ENCODE measurements around the gene MIXL1. TPM values are rescaled to one million over a fixed set of nuclear protein-coding genes. Genes with fewer than 3 reads are reported as not detected.
"Not testable (repeated sequence)": the region's sequence is repeated elsewhere in the genome, so short reads cannot be mapped to it uniquely, and the experiment has no call there.

MIXL1 gene
- total RNA-seq, 1 donor from 2014 or later, result not detected

- H3K36me3 Mint-ChIP-seq (ENCODE audit: low read depth); intact Hi-C loops (cut with micrococcal nuclease); DNase-seq (ENCODE audit: low spot score); H3K27ac Mint-ChIP-seq; H3K9me3 Mint-ChIP-seq; H3K4me3 Mint-ChIP-seq; H3K4me1 Mint-ChIP-seq (ENCODE audit: low read depth): not testable (repeated sequence)
- H3K27me3 Mint-ChIP-seq (ENCODE audit: insufficient read depth), result peaks cover 12% of the 10 kb centered on the region
Measured at GRCh38 chr1:226202666-226203065, 20.8 kb upstream of the MIXL1 start.

- intact Hi-C loops (cut with micrococcal nuclease), result no loop called here
- DNase-seq (ENCODE audit: low spot score), result no peak
- H3K4me1 Mint-ChIP-seq (ENCODE audit: low read depth), result no peaks in the 10 kb centered on the region
Measured at GRCh38 chr1:226203240-226203639, 20.2 kb upstream of the MIXL1 start.

GRCh38 chr1:226203655-226204054 lies 19.8 kb upstream of the MIXL1 start:
- no peaks in the 10 kb centered on the region for H3K36me3 Mint-ChIP-seq (ENCODE audit: low read depth)
- intact Hi-C loops (cut with micrococcal nuclease), result no loop called here
- H3K27me3 Mint-ChIP-seq (ENCODE audit: insufficient read depth), result peaks cover 12% of the 10 kb centered on the region
- no peak for DNase-seq (ENCODE audit: low spot score)
- no peak overlapping the region for H3K4me3 Mint-ChIP-seq
- no peaks in the 10 kb centered on the region for H3K9me3 Mint-ChIP-seq
- H3K4me1 Mint-ChIP-seq (ENCODE audit: low read depth), result no peaks in the 10 kb centered on the region
- no peak overlapping the region for H3K27ac Mint-ChIP-seq

More at GRCh38 chr1:226203240-226203639, 20.2 kb upstream of the MIXL1 start:
- Mint-ChIP-seq H3K4me3 (no peak overlapping the region), H3K36me3 (ENCODE audit: low read depth) (no peaks in the 10 kb centered on the region), H3K27me3 (ENCODE audit: insufficient read depth) (peaks cover 12% of the 10 kb centered on the region), H3K27ac (no peak overlapping the region), H3K9me3 (no peaks in the 10 kb centered on the region)

GRCh38 chr1:226204198-226204597 lies 19.3 kb upstream of the MIXL1 start:
- Mint-ChIP-seq H3K4me1 (ENCODE audit: low read depth) (no peaks in the 10 kb centered on the region), H3K27me3 (ENCODE audit: insufficient read depth) (peaks cover 12% of the 10 kb centered on the region), H3K9me3 (no peaks in the 10 kb centered on the region), H3K36me3 (ENCODE audit: low read depth) (no peaks in the 10 kb centered on the region), H3K4me3 (no peak overlapping the region), H3K27ac (no peak overlapping the region)
- no peak for DNase-seq (ENCODE audit: low spot score)
- intact Hi-C loops (cut with micrococcal nuclease), result no loop called here

GRCh38 chr1:226207048-226207447 lies 16.4 kb upstream of the MIXL1 start:
- no peaks in the 10 kb centered on the region for H3K4me1 Mint-ChIP-seq (ENCODE audit: low read depth)
- intact Hi-C loops (cut with micrococcal nuclease), result no loop called here
- H3K36me3 Mint-ChIP-seq (ENCODE audit: low read depth), result no peaks in the 10 kb centered on the region
- H3K27ac Mint-ChIP-seq, result no peak overlapping the region
- no peaks in the 10 kb centered on the region for H3K9me3 Mint-ChIP-seq
- peaks cover 7% of the 10 kb centered on the region for H3K27me3 Mint-ChIP-seq (ENCODE audit: insufficient read depth)
- H3K4me3 Mint-ChIP-seq, result no peak overlapping the region
- no peak for DNase-seq (ENCODE audit: low spot score)

GRCh38 chr1:226209307-226210059 lies 14.0 kb upstream of the MIXL1 start:
- Mint-ChIP-seq H3K27ac (no peak overlapping the region), H3K4me3 (no peak overlapping the region)
- DNase-seq (ENCODE audit: low spot score), result no peak

GRCh38 chr1:226210571-226211176 lies 12.8 kb upstream of the MIXL1 start:
- no peaks in the 10 kb centered on the region for H3K9me3 Mint-ChIP-seq
- H3K4me3 Mint-ChIP-seq, result no peak overlapping the region
- intact Hi-C loops (cut with micrococcal nuclease), result no loop called here
- no peak for DNase-seq (ENCODE audit: low spot score)
- no peaks in the 10 kb centered on the region for H3K4me1 Mint-ChIP-seq (ENCODE audit: low read depth)
- H3K27ac Mint-ChIP-seq, result no peak overlapping the region
- H3K27me3 Mint-ChIP-seq (ENCODE audit: insufficient read depth), result peaks cover 2% of the 10 kb centered on the region
- no peaks in the 10 kb centered on the region for H3K36me3 Mint-ChIP-seq (ENCODE audit: low read depth)

More at GRCh38 chr1:226209307-226210059, 14.0 kb upstream of the MIXL1 start:
- intact Hi-C loops (cut with micrococcal nuclease), result no loop called here
- H3K36me3 Mint-ChIP-seq (ENCODE audit: low read depth), result no peaks in the 10 kb centered on the region
- peaks cover 2% of the 10 kb centered on the region for H3K27me3 Mint-ChIP-seq (ENCODE audit: insufficient read depth)
- H3K4me1 Mint-ChIP-seq (ENCODE audit: low read depth), result no peaks in the 10 kb centered on the region
- no peaks in the 10 kb centered on the region for H3K9me3 Mint-ChIP-seq

GRCh38 chr1:226211181-226211821 lies 12.2 kb upstream of the MIXL1 start:
- Mint-ChIP-seq H3K9me3 (no peaks in the 10 kb centered on the region), H3K27ac (no peak overlapping the region), H3K27me3 (ENCODE audit: insufficient read depth) (peaks cover 2% of the 10 kb centered on the region), H3K4me1 (ENCODE audit: low read depth) (no peaks in the 10 kb centered on the region), H3K4me3 (no peak overlapping the region), H3K36me3 (ENCODE audit: low read depth) (no peaks in the 10 kb centered on the region)
- DNase-seq (ENCODE audit: low spot score), result no peak
- intact Hi-C loops (cut with micrococcal nuclease), result no loop called here

- Mint-ChIP-seq H3K4me3 (no peak overlapping the region), H3K27ac (no peak overlapping the region), H3K27me3 (ENCODE audit: insufficient read depth) (peaks cover 2% of the 10 kb centered on the region), H3K9me3 (no peaks in the 10 kb centered on the region), H3K4me1 (ENCODE audit: low read depth) (no peaks in the 10 kb centered on the region), H3K36me3 (ENCODE audit: low read depth) (no peaks in the 10 kb centered on the region)
- DNase-seq (ENCODE audit: low spot score), result no peak
- intact Hi-C loops (cut with micrococcal nuclease), result no loop called here
Measured at GRCh38 chr1:226212545-226212944, 10.9 kb upstream of the MIXL1 start.

GRCh38 chr1:226215239-226215638 lies 8.2 kb upstream of the MIXL1 start:
- intact Hi-C loops (cut with micrococcal nuclease), result no loop called here
- H3K9me3 Mint-ChIP-seq, result no peaks in the 10 kb centered on the region
- no peaks in the 10 kb centered on the region for H3K4me1 Mint-ChIP-seq (ENCODE audit: low read depth)
- no peak for DNase-seq (ENCODE audit: low spot score)
- H3K27me3 Mint-ChIP-seq (ENCODE audit: insufficient read depth), result peaks cover 9% of the 10 kb centered on the region
- H3K36me3 Mint-ChIP-seq (ENCODE audit: low read depth), result no peaks in the 10 kb centered on the region
- no peak overlapping the region for H3K27ac Mint-ChIP-seq
- H3K4me3 Mint-ChIP-seq, result no peak overlapping the region

GRCh38 chr1:226216056-226216455 lies 7.4 kb upstream of the MIXL1 start:
- intact Hi-C loops (cut with micrococcal nuclease), result no loop called here
- Mint-ChIP-seq H3K4me1 (ENCODE audit: low read depth) (no peaks in the 10 kb centered on the region), H3K4me3 (no peak overlapping the region), H3K9me3 (no peaks in the 10 kb centered on the region), H3K27ac (no peak overlapping the region), H3K36me3 (ENCODE audit: low read depth) (no peaks in the 10 kb centered on the region), H3K27me3 (ENCODE audit: insufficient read depth) (peaks cover 15% of the 10 kb centered on the region)
- DNase-seq (ENCODE audit: low spot score), result no peak

- no peak overlapping the region for H3K27ac Mint-ChIP-seq
- no peak for DNase-seq (ENCODE audit: low spot score)
- H3K36me3 Mint-ChIP-seq (ENCODE audit: low read depth), result no peaks in the 10 kb centered on the region
- peaks cover 24% of the 10 kb centered on the region for H3K27me3 Mint-ChIP-seq (ENCODE audit: insufficient read depth)
- H3K9me3 Mint-ChIP-seq, result no peaks in the 10 kb centered on the region
- H3K4me3 Mint-ChIP-seq, result no peak overlapping the region
- intact Hi-C loops (cut with micrococcal nuclease), result no loop called here
- H3K4me1 Mint-ChIP-seq (ENCODE audit: low read depth), result peaks cover under 1% of the 10 kb centered on the region
Measured at GRCh38 chr1:226217273-226217672, 6.2 kb upstream of the MIXL1 start.

GRCh38 chr1:226220473-226221189 lies 2.8 kb upstream of the MIXL1 start:
- intact Hi-C loops (cut with micrococcal nuclease), result loop anchor here (5.0 kb wide), 1 partner anchor 112 kb away; no protein-coding TSS in a partner anchor
- Mint-ChIP-seq H3K4me3 (no peak overlapping the region), H3K9me3 (no peaks in the 10 kb centered on the region), H3K27me3 (ENCODE audit: insufficient read depth) (peaks cover 40% of the 10 kb centered on the region), H3K36me3 (ENCODE audit: low read depth) (no peaks in the 10 kb centered on the region), H3K27ac (no peak overlapping the region), H3K4me1 (ENCODE audit: low read depth) (peaks cover 6% of the 10 kb centered on the region)
- DNase-seq (ENCODE audit: low spot score), result no peak
